ENCODE data around the gene BTBD9.

The BTBD9 gene

DNA sequence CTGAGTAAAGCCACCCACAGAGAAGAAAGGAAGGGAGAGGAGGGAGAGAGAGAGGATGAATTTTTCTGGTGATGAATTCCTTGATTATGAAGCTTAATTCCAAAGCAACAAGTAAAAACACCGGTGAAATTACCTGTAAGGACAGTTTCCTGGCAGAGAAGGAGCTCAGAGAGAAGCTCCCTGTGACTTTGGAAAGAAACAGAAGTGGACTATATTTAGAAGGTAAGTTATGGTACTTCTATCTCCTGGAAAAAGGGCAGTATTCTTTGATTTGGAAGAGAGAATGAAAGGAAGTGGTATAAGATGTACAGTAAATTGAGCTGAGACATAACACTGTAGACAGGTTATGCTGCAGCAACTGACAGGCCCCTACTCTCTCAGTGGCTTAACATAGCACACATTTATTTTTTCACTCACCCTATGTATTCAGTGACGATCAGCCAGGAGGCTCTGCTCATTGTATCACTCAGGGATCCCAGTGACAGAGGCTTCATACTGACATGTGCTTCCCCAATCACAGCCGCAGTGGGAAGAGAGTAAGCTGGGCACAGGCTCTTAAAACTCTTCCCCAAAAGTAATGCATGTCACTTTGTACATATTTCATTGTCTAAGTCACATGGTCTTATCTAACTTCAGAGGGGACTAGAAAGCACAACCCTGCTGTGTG is 349.5 kb downstream of the BTBD9 start:
- H3K27me3 ChIP-seq (ENCODE audit: control insufficient read depth, insufficient read depth, low read length) = no peaks in the 10 kb centered on the region
- H3K4me3 ChIP-seq (ENCODE audit: low read length) = no peak overlapping the region
- no peak overlapping the region for H3K9ac ChIP-seq (ENCODE audit: low read length)
- no peak overlapping the region for H3K27ac ChIP-seq (ENCODE audit: low read length)
- H3K9me3 ChIP-seq (ENCODE audit: control insufficient read depth, low read depth, low read length) = no peaks in the 10 kb centered on the region
- H3K36me3 ChIP-seq (ENCODE audit: control insufficient read depth, low read depth, low read length) = no peaks in the 10 kb centered on the region
- H3K4me1 ChIP-seq (ENCODE audit: control insufficient read depth, low read depth, low read length) = peaks cover 8% of the 10 kb centered on the region

DNA sequence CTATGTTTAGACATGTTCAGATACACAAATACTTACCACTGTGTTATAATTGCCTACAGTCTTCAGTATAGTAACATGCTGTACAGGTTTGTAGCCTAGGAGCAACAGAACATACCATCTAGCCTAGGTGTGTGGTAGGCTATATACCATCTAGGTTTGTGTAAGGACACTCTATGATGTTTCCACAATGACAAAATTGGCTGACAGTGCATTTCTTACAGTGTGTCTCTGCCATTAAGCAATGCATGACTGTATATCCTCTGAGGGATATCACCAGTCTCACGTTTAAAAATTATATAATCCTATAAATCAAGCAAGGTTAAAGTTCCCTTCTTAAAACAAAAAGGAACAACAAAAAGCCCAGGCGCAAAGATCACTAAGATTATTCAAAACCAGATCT is 352.2 kb downstream of the BTBD9 start:
- H3K27me3 ChIP-seq (ENCODE audit: control insufficient read depth, insufficient read depth, low read length) = no peaks in the 10 kb centered on the region
- H3K4me1 ChIP-seq (ENCODE audit: control insufficient read depth, low read depth, low read length) = peaks cover 10% of the 10 kb centered on the region
- no peaks in the 10 kb centered on the region for H3K9me3 ChIP-seq (ENCODE audit: control insufficient read depth, low read depth, low read length)
- no peak overlapping the region for H3K4me3 ChIP-seq (ENCODE audit: low read length)
- no peaks in the 10 kb centered on the region for H3K36me3 ChIP-seq (ENCODE audit: control insufficient read depth, low read depth, low read length)
- no peak overlapping the region for H3K9ac ChIP-seq (ENCODE audit: low read length)
- no peak overlapping the region for H3K27ac ChIP-seq (ENCODE audit: low read length)

DNA sequence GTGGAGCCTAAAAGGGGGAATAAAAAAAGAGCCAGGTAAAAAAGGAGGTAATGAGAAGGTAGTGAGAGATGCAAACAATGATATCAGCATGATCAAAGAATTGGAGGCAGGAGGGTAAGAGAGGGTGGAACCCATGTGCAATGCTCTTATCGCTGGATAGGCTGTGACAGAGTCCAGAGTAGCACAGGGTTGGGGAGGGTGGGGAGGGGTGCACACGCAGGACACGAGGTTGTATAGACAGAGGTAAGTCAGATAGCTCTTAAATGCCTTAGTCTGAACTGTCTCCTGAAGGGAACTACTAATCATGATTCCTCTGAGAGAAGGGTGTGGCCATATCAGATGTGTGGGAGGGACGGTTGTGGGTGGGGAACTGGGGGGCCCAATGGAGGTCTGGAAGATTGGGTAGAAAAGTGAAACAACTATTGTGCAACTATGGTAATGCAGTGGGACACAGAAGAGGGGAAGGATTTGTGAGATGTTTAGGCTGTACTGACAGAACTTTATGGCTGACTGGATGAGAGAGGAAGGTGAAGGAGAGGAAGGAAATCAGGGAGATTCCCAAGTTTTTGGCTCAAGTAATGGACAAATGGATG is 354.8 kb downstream of the BTBD9 start:
- Histone ChIP-seq H3K9me3 (ENCODE audit: control insufficient read depth, low read depth, low read length) (no peaks in the 10 kb centered on the region), H3K27ac (ENCODE audit: low read length) (no peak overlapping the region), H3K4me1 (ENCODE audit: control insufficient read depth, low read depth, low read length) (peaks cover 27% of the 10 kb centered on the region), H3K9ac (ENCODE audit: low read length) (no peak overlapping the region), H3K4me3 (ENCODE audit: low read length) (no peak overlapping the region), H3K36me3 (ENCODE audit: control insufficient read depth, low read depth, low read length) (no peaks in the 10 kb centered on the region), H3K27me3 (ENCODE audit: control insufficient read depth, insufficient read depth, low read length) (no peaks in the 10 kb centered on the region)

DNA sequence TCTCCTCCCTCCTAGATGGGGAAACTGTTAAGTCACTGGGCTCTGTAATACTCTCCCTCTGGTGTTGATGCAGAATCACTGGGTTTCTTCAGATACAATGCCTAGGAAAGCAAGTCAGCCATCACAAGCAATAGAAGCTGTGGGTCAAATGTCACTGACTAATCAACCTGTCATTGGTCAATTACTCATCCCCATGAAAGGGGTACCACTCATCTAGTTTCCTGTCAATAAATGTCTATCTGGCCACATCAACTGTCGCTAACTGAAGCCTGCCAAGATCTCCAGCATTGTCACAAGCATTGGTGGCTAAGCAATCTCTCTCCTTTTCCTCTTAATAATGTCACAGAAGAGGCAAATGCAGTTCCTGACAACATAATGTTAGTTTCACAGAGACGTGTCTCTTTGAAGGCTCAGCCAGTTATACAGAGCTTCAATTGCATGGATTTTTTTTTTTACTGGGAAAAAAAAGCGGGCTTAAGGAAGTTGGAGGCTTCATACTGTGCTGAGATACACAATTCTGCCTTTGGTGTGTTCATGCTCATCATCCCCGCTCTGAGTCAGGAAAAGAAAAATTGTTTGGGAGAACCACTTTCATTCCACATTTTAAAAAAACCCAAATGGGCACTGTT is 355.9 kb downstream of the BTBD9 start:
- Histone ChIP-seq H3K36me3 (ENCODE audit: control insufficient read depth, low read depth, low read length) (no peaks in the 10 kb centered on the region), H3K27me3 (ENCODE audit: control insufficient read depth, insufficient read depth, low read length) (no peaks in the 10 kb centered on the region), H3K9me3 (ENCODE audit: control insufficient read depth, low read depth, low read length) (no peaks in the 10 kb centered on the region), H3K4me1 (ENCODE audit: control insufficient read depth, low read depth, low read length) (peaks cover 25% of the 10 kb centered on the region), H3K9ac (ENCODE audit: low read length) (no peak overlapping the region), H3K27ac (ENCODE audit: low read length) (no peak overlapping the region), H3K4me3 (ENCODE audit: low read length) (no peak overlapping the region)

DNA sequence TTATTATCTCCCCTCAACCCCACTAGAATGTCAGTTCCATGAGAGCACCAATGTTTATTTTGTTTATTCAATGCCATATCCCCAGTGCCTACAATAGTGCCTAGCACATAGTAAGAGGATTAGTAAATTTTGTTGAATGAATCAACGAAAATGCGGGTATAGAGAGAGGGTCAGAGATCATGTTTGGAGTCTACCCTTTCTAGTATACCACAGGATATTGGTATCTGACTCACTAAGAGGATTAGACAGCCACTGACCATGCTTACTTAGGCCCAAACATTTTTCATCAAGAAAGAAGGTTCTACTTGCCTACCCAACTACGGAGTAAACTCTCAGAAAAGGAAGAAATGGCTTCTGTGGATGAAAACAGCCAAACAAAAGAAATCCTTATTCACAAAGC is 356.8 kb downstream of the BTBD9 start:
- H3K9me3 ChIP-seq (ENCODE audit: control insufficient read depth, low read depth, low read length) = no peaks in the 10 kb centered on the region
- peaks cover 25% of the 10 kb centered on the region for H3K4me1 ChIP-seq (ENCODE audit: control insufficient read depth, low read depth, low read length)
- no peak overlapping the region for H3K4me3 ChIP-seq (ENCODE audit: low read length)
- no peaks in the 10 kb centered on the region for H3K27me3 ChIP-seq (ENCODE audit: control insufficient read depth, insufficient read depth, low read length)
- H3K27ac ChIP-seq (ENCODE audit: low read length) = no peak overlapping the region
- H3K9ac ChIP-seq (ENCODE audit: low read length) = no peak overlapping the region
- no peaks in the 10 kb centered on the region for H3K36me3 ChIP-seq (ENCODE audit: control insufficient read depth, low read depth, low read length)

DNA sequence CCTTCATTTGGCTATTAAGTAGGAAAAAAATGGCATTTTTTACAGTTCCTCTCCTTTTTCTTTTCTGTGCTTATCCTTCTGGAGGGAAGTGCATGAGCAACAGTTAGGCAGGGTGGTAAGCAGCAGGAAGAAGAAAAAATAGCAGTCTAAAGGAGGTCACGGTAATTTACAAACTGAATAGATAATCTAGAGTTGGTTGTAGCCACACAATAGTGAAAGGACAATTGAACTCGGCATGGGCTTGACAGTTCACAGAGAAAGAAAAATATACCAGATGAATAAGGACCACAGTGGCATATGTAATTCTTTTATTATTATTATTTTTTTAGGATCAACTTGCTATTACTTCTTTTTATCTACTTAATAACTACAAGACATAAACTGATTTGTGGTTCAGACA is 358.6 kb downstream of the BTBD9 start:
- Histone ChIP-seq H3K9me3 (ENCODE audit: control insufficient read depth, low read depth, low read length) (no peaks in the 10 kb centered on the region), H3K4me3 (ENCODE audit: low read length) (no peak overlapping the region), H3K27ac (ENCODE audit: low read length) (no peak overlapping the region), H3K27me3 (ENCODE audit: control insufficient read depth, insufficient read depth, low read length) (no peaks in the 10 kb centered on the region), H3K9ac (ENCODE audit: low read length) (no peak overlapping the region), H3K36me3 (ENCODE audit: control insufficient read depth, low read depth, low read length) (no peaks in the 10 kb centered on the region), H3K4me1 (ENCODE audit: control insufficient read depth, low read depth, low read length) (peaks cover 25% of the 10 kb centered on the region)

DNA sequence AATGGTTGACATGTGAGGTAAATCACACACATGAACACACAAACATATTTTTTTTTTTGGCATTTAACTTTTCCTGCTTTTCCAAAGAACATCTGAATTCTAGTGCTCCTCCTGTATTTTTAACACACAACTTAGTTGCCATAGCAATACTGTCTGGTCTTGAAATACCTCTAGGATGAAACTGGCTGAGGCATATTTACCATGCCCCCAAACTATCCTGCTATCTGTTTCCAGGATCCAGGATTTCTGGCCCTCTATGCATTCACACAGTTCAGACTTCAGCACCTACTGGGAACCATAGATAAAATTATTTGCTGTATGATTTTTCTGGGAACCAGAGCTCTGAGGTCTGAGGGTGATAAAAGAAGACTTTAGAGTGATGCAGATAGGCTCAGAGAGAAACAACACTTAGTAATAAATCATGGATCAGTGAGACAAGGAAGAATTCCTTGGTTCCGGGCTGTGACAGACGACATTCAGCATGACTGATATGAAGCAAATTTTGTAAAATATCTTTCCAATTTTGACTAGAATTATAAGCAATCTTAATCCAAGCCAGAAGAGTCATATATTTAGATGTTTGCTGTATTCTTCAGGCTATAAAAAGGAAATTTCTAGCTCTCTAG is 359.7 kb downstream of the BTBD9 start:
- Histone ChIP-seq H3K9ac (ENCODE audit: low read length) (no peak overlapping the region), H3K27ac (ENCODE audit: low read length) (no peak overlapping the region), H3K36me3 (ENCODE audit: control insufficient read depth, low read depth, low read length) (no peaks in the 10 kb centered on the region), H3K27me3 (ENCODE audit: control insufficient read depth, insufficient read depth, low read length) (no peaks in the 10 kb centered on the region), H3K9me3 (ENCODE audit: control insufficient read depth, low read depth, low read length) (no peaks in the 10 kb centered on the region), H3K4me3 (ENCODE audit: low read length) (no peak overlapping the region), H3K4me1 (ENCODE audit: control insufficient read depth, low read depth, low read length) (peaks cover 25% of the 10 kb centered on the region)

DNA sequence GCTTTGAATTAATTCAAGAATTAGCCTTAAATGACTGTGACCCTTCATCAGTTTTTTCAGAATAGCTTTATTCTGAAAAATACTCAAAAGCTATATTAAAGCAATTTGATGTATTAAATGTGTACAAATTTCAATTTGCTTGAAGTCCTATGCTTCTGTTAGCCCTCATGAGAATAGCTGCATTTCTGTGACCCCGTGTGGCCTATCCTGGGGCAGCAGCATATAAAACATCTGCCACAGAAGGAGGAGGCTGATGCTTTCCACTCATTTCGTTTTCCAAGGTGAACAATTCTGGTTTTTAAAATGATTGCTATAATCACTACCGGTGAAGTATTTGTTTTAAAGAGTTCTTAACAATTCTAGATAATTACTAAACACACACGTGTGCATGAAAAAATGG is 360.3 kb downstream of the BTBD9 start:
- no peak overlapping the region for H3K4me3 ChIP-seq (ENCODE audit: low read length)

DNA sequence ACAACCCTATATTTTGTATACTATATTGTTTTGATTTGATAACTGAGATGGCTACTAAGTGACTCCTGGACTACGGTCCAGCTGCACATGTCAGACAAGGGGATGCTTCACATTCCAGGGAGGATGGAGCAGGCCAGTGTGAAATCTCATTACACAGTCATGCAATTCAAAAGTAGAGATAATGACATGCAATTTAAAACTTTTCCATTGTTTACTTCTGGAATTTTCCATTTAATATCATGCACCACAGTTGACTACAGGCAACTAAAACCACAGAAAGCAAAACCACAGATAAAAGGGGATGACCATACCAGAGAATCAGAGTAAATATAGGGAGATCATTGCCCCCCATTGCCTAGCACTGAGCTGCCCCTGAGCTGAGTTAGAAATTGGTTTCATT is 366.4 kb downstream of the BTBD9 start:
- H3K27ac ChIP-seq (ENCODE audit: low read length) = no peak overlapping the region
- H3K4me1 ChIP-seq (ENCODE audit: control insufficient read depth, low read depth, low read length) = peaks cover 33% of the 10 kb centered on the region

More for the DNA sequence above, 360.3 kb downstream of the BTBD9 start:
- Histone ChIP-seq H3K4me1 (ENCODE audit: control insufficient read depth, low read depth, low read length) (peaks cover 25% of the 10 kb centered on the region), H3K27ac (ENCODE audit: low read length) (no peak overlapping the region), H3K9me3 (ENCODE audit: control insufficient read depth, low read depth, low read length) (no peaks in the 10 kb centered on the region), H3K27me3 (ENCODE audit: control insufficient read depth, insufficient read depth, low read length) (no peaks in the 10 kb centered on the region), H3K9ac (ENCODE audit: low read length) (no peak overlapping the region), H3K36me3 (ENCODE audit: control insufficient read depth, low read depth, low read length) (no peaks in the 10 kb centered on the region)

DNA sequence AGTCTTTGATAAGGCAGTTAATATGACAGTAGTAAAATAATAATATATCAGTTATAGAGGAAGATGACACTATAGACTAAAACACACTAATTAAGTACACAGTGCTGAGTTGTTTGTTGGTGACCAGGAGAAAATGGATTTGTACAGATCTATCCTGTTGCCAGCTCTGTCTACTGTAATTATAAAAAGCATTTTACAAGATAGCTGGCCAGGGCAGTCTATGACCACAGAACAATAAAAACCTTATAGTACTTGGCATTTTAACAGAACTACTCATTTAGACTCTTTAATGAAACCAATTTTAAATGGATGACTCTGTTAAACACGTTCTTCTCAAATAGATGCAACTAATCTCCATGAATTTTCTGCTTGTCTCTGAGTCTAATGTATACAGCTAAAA is 367.5 kb downstream of the BTBD9 start:
- Histone ChIP-seq H3K4me1 (ENCODE audit: control insufficient read depth, low read depth, low read length) (peaks cover 33% of the 10 kb centered on the region), H3K36me3 (ENCODE audit: control insufficient read depth, low read depth, low read length) (no peaks in the 10 kb centered on the region), H3K9me3 (ENCODE audit: control insufficient read depth, low read depth, low read length) (no peaks in the 10 kb centered on the region), H3K4me3 (ENCODE audit: low read length) (no peak overlapping the region), H3K9ac (ENCODE audit: low read length) (no peak overlapping the region), H3K27me3 (ENCODE audit: control insufficient read depth, insufficient read depth, low read length) (no peaks in the 10 kb centered on the region), H3K27ac (ENCODE audit: low read length) (no peak overlapping the region)

More for the DNA sequence above, 366.4 kb downstream of the BTBD9 start:
- H3K9me3 ChIP-seq (ENCODE audit: control insufficient read depth, low read depth, low read length) = no peaks in the 10 kb centered on the region
- H3K36me3 ChIP-seq (ENCODE audit: control insufficient read depth, low read depth, low read length) = no peaks in the 10 kb centered on the region
- no peak overlapping the region for H3K4me3 ChIP-seq (ENCODE audit: low read length)
- no peak overlapping the region for H3K9ac ChIP-seq (ENCODE audit: low read length)
- H3K27me3 ChIP-seq (ENCODE audit: control insufficient read depth, insufficient read depth, low read length) = no peaks in the 10 kb centered on the region

DNA sequence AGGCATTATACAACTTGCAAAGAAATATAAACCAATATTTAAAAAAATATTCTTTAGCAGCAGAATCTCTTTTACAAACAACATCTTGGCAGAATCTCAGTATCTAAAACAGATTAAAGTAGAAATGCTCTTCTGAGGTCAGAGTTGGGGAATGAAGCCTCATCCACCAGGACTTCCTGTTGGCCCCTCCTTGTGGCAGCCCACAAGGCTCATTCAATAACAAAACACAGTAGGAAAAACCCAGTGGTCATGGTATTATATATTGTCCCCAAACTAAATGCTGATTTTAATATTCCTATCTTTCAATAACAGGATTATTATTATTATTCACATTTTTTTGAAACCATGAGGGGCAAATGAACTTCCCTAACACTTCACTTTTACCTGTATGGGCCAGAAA is 368.6 kb downstream of the BTBD9 start:
- H3K36me3 ChIP-seq (ENCODE audit: control insufficient read depth, low read depth, low read length) = no peaks in the 10 kb centered on the region
- peaks cover 33% of the 10 kb centered on the region for H3K4me1 ChIP-seq (ENCODE audit: control insufficient read depth, low read depth, low read length)
- H3K9ac ChIP-seq (ENCODE audit: low read length) = no peak overlapping the region
- no peak overlapping the region for H3K27ac ChIP-seq (ENCODE audit: low read length)
- no peaks in the 10 kb centered on the region for H3K9me3 ChIP-seq (ENCODE audit: control insufficient read depth, low read depth, low read length)
- no peaks in the 10 kb centered on the region for H3K27me3 ChIP-seq (ENCODE audit: control insufficient read depth, insufficient read depth, low read length)
- H3K4me3 ChIP-seq (ENCODE audit: low read length) = no peak overlapping the region
